B cell (primary cell): ENCODE measurements around the gene NAIF1. TPM values are rescaled to one million over a fixed set of nuclear protein-coding genes. Genes with fewer than 3 reads are reported as not detected.

Experiments used
- ATAC-seq: fragments of 200-7000 bp; cut with Tn5 transposase; one replicate; pipeline ENCODE4 v1.10.0; 2021; ENCODE audit warnings: low read depth, mild to moderate bottlenecking, moderate number of reproducible peaks, moderate library complexity
- CTCF ChIA-PET: fragments of 350-600 bp; sonication (Branson Sonifier 250); formaldehyde crosslinking; loops from one replicate; lab custom pipeline; 2021; ENCODE audit warnings: antibody characterized with exemption, inconsistent platforms; lab: Charles Lee
- POLR2A ChIA-PET: fragments of 350-600 bp; sonication (Branson Sonifier 250); formaldehyde crosslinking; loops from one replicate; lab custom pipeline; 2021; ENCODE audit warnings: antibody characterized with exemption; lab: Charles Lee
- DNase-seq: peaks from one replicate; pipeline ENCODE4 v3.0.0; 2013
- H2AFZ ChIP-seq: 2 replicates; pipeline ENCODE4 v1.6.1; 2012; ENCODE audit warnings: mild to moderate bottlenecking, low read depth, low read length; ENCODE audit not compliant: insufficient read depth, poor library complexity, severe bottlenecking
- H3K27ac ChIP-seq, 2 donors: 1 replicate in 1 of 2; 2 replicates in 1 of 2; pipeline ENCODE4 v1.5.1; 2012 to 2013; ENCODE audit warnings: low read length in 2 of 2, mild to moderate bottlenecking in 2 of 2, moderate library complexity in 1 of 2
- H3K27me3 ChIP-seq, 4 experiments: fragments of 200-600 bp in 1 of 4; sonication (generic) in 1 of 4; replicated peaks in 1 of 4; 1 replicate in 2 of 4; 2 replicates in 2 of 4; pipeline versions ENCODE4 v1.6.1 to v1.7.0; 2013 to 2016; ENCODE audit warnings: low read length in 3 of 4, mild to moderate bottlenecking in 2 of 4, mixed read lengths in 1 of 4, moderate library complexity in 1 of 4; ENCODE audit not compliant: insufficient read depth in 4 of 4, control insufficient read depth in 3 of 4; ENCODE audit errors: control extremely low read depth in 1 of 4
- H3K36me3 ChIP-seq, 2 experiments: replicated peaks in 1 of 2; 1 replicate in 1 of 2; 2 replicates in 1 of 2; pipeline versions ENCODE4 v1.6.1 to v1.7.1; 2013; ENCODE audit warnings: low read length in 1 of 2; ENCODE audit not compliant: insufficient read depth in 2 of 2, control insufficient read depth in 1 of 2; ENCODE audit errors: control extremely low read depth in 1 of 2, extremely low read depth in 1 of 2
- H3K4me1 ChIP-seq, 2 donors: fragments of 200-600 bp in 1 of 2; sonication (generic) in 1 of 2; 1 replicate in 1 of 2; 2 replicates in 1 of 2; pipeline versions ENCODE4 v1.5.1 to v1.6.1; 2013 to 2017; ENCODE audit warnings: low read length in 2 of 2; ENCODE audit not compliant: control insufficient read depth in 2 of 2, insufficient read depth in 2 of 2
- H3K4me2 ChIP-seq: replicated peaks from 2 replicates; pipeline ENCODE3; 2012; ENCODE audit warnings: mild to moderate bottlenecking, low read depth, low read length; ENCODE audit not compliant: poor library complexity, severe bottlenecking
- H3K4me3 ChIP-seq, 5 experiments: fragments of 200-600 bp in 1 of 5; sonication (generic) in 1 of 5; 1 replicate in 3 of 5; 2 replicates in 2 of 5; pipeline versions ENCODE4 v1.5.1 to v1.7.0; 2011 to 2016; ENCODE audit warnings: low read length in 4 of 5, mild to moderate bottlenecking in 4 of 5, low read depth in 2 of 5, control low read depth in 1 of 5, moderate library complexity in 1 of 5; ENCODE audit not compliant: insufficient read depth in 1 of 5; ENCODE audit errors: control extremely low read depth in 1 of 5, extremely low read depth in 1 of 5
- H3K79me2 ChIP-seq: fragments of 200-600 bp; sonication (generic); one replicate; pipeline ENCODE4 v1.6.0; 2016; ENCODE audit warnings: low read length; ENCODE audit not compliant: control insufficient read depth, insufficient read depth
- H3K9ac ChIP-seq: fragments of 200-600 bp; sonication (generic); 2 replicates; pipeline ENCODE4 v1.6.1; 2017; ENCODE audit warnings: mild to moderate bottlenecking, low read length, moderate library complexity
- H3K9me3 ChIP-seq, 3 donors: one replicate each; pipeline versions ENCODE4 v1.6.1 to v1.7.1; 2013; ENCODE audit warnings: low read length in 2 of 3; ENCODE audit not compliant: control insufficient read depth in 2 of 3, insufficient read depth in 1 of 3; ENCODE audit errors: control extremely low read depth in 1 of 3
- H4K20me1 ChIP-seq: 2 replicates; pipeline ENCODE4 v1.6.0; 2012; ENCODE audit warnings: mild to moderate bottlenecking, low read length; ENCODE audit not compliant: insufficient read depth, control insufficient read depth, poor library complexity, severe bottlenecking
- H3K27ac Mint-ChIP-seq: one replicate; pipeline ENCODE4 v1.8.0; 2021; ENCODE audit warnings: mixed read lengths
- H3K27me3 Mint-ChIP-seq: one replicate; pipeline ENCODE4 v1.8.0; 2021; ENCODE audit warnings: mixed read lengths
- H3K4me1 Mint-ChIP-seq: one replicate; pipeline ENCODE4 v1.8.0; 2021; ENCODE audit warnings: mixed read lengths
- H3K4me3 Mint-ChIP-seq: one replicate; pipeline ENCODE4 v1.8.0; 2021; ENCODE audit warnings: mixed read lengths
- H3K9me3 Mint-ChIP-seq: one replicate; pipeline ENCODE4 v1.8.0; 2022; ENCODE audit warnings: mixed read lengths; ENCODE audit not compliant: insufficient read depth
- CTCF ChIP-seq: fragments of 200-600 bp; IDR thresholded peaks from one replicate; pipeline ENCODE4 v1.8.0; 2022; ENCODE audit warnings: antibody characterized with exemption, mild to moderate bottlenecking
- EZH2 ChIP-seq: IDR thresholded peaks from 2 replicates; pipeline ENCODE4 v1.6.1; 2012; ENCODE audit warnings: borderline replicate concordance, low read depth, mild to moderate bottlenecking, moderate library complexity, low read length; ENCODE audit not compliant: insufficient read depth, poor library complexity, severe bottlenecking
- WGBS: methylation state at CpG from one replicate; pipeline ENCODE4 v1.1.5; 2013; ENCODE audit warnings: missing lambda C conversion rate; ENCODE audit not compliant: insufficient coverage; 5-methylcytosine and 5-hydroxymethylcytosine counted together
- intact Hi-C: fragments of 100-400 bp; cut with micrococcal nuclease; formaldehyde crosslinking; loops from one replicate; pipeline ENCODE4 v1.10.0; 2022
- polyA plus RNA-seq: library from polyadenylated mRNA; depleted of rRNA; stranded (reverse); fragments of >200 nt; gene quantifications from 2 replicates; pipeline ENCODE4 v1.2.3, GENCODE V29; 2012
- total RNA-seq, 2 donors: library from RNA; stranded (reverse); fragments of 120-200 nt in 1 of 2; gene quantifications; 1 replicate in 1 of 2; 2 replicates in 1 of 2; pipeline versions ENCODE4 v1.2.3 to v1.2.4, GENCODE V29; 2013 to 2022

The NAIF1 gene
- total and polyA plus RNA-seq, 2 donors (not counting 1 experiment from before 2014, with no cell fraction given), result 11.4 to 16.6 TPM

GRCh38 chr9:128106181-128106939, 39.2 kb upstream of the NAIF1 start:
- no peaks in the 10 kb centered on the region for H3K9me3 Mint-ChIP-seq
- H3K27ac Mint-ChIP-seq, result no peak overlapping the region
- Histone ChIP-seq H3K9me3 (no peaks in the 10 kb centered on the region), H3K79me2 (peaks cover 21% of the 10 kb centered on the region), H3K4me1 (no peaks in the 10 kb centered on the region), H4K20me1 (peaks cover 29% of the 10 kb centered on the region), H2AFZ (no peak overlapping the region), H3K4me3 (no peak overlapping the region), H3K27me3 (no peaks in the 10 kb centered on the region), H3K27ac (no peak overlapping the region), H3K4me2 (no peak overlapping the region), H3K36me3 (peaks cover 9 to 68% of the 10 kb centered on the region in 2 experiments), H3K9ac (no peak overlapping the region)
- peaks cover 4% of the 10 kb centered on the region for H3K4me1 Mint-ChIP-seq
- no peak for TF ChIP-seq CTCF
- no peak for TF ChIP-seq EZH2
- intact Hi-C loops, result no loop called here
- ATAC-seq, result no peak
- 96% methylated on average over 23 of the region's 23 CpGs for WGBS
- H3K27me3 Mint-ChIP-seq, result no peaks in the 10 kb centered on the region
- H3K4me3 Mint-ChIP-seq, result no peak overlapping the region
- no peak for DNase-seq
- POLR2A ChIA-PET, result interaction anchor here (0.5 kb wide), 1 partner anchor 56 kb away, joined by 3 read pairs; no protein-coding TSS in a partner anchor
- CTCF ChIA-PET, result no interaction called here

- 93% methylated on average over 21 of the region's 21 CpGs for WGBS
- Histone ChIP-seq H2AFZ (no peak overlapping the region), H3K4me1 (no peaks in the 10 kb centered on the region), H3K79me2 (peaks cover 26% of the 10 kb centered on the region), H4K20me1 (peaks cover 36% of the 10 kb centered on the region), H3K27me3 (no peaks in the 10 kb centered on the region), H3K4me2 (no peak overlapping the region), H3K9me3 (no peaks in the 10 kb centered on the region), H3K4me3 (no peak overlapping the region), H3K36me3 (peaks cover 9 to 74% of the 10 kb centered on the region in 2 experiments), H3K9ac (no peak overlapping the region), H3K27ac (no peak overlapping the region)
- intact Hi-C loops, result no loop called here
- ChIA-PET POLR2A (no interaction called here), CTCF (no interaction called here)
- DNase-seq (no peak), ATAC-seq (no peak)
- Mint-ChIP-seq H3K27me3 (no peaks in the 10 kb centered on the region), H3K9me3 (no peaks in the 10 kb centered on the region), H3K4me3 (no peak overlapping the region), H3K27ac (no peak overlapping the region), H3K4me1 (peaks cover 2% of the 10 kb centered on the region)
- TF ChIP-seq CTCF (no peak), EZH2 (no peak)
Measured at GRCh38 chr9:128105538-128106175, 38.5 kb upstream of the NAIF1 start.
